Endothelial cell of hepatic sinusoid (primary cell): Measurements from ENCODE around the gene BRCA1.

Source experiments
- in situ Hi-C: cut with HindIII; loops from 2 replicates; pipeline ENCODE4 v1.10.0; 2017; ENCODE audit warnings: low sequenced_read_pairs

Gene BRCA1

DNA sequence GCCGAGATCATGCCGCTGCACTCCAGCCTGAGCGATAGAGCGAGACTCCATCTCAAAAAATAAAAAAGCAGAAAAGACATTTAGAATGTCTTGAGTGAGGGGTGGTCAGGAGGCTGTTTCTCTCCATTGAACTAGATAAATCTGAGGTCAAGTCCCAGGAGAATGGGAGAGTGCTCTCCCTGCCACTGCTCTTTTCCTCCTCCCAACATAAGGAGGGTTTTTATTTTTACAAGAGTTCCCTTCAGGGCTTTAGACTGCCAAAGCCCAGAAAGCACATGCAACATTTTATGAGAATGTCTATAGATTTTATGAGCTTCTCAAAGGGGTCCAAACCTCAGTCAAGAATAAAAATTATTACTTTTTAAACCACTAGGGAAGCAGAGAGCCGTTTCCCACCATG lies 98.6 kb downstream of the BRCA1 start:
- in situ Hi-C loops: no loop called here

DNA sequence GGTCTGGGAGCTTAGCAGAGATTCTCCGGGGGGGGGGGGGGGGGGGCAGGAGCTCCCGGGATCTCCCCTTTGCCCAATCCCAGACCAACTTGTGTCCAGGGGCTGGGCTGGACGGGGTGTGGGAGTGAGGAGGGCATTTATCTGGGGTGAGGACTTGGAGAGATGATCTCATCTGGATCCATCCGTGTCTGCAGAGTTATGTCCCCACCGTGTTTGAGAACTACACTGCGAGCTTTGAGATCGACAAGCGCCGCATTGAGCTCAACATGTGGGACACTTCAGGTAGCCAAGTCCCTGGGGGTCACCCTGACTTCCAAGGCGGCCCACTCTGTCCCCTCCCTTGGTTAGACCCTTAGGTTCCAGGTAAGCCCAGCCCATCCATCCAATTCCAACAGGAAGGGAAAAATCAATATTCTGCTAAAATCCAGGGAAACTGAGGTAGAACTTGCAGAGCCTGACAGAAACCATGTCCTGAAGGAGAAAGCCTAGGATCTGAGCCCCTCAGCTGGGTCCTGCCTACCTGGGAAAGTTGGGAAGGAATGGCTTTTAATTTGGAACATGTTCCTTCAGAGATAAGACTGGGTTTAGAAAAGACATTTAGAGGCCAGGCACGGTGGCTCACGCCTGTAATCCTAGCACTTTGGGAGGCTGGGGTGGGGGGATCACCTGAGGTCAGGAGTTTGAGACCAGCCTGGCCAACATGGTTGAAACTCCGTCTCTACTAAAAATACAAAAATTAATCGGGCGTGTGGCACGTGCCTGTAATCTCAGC lies 99.2 kb downstream of the BRCA1 start:
- in situ Hi-C loops: no loop called here

DNA sequence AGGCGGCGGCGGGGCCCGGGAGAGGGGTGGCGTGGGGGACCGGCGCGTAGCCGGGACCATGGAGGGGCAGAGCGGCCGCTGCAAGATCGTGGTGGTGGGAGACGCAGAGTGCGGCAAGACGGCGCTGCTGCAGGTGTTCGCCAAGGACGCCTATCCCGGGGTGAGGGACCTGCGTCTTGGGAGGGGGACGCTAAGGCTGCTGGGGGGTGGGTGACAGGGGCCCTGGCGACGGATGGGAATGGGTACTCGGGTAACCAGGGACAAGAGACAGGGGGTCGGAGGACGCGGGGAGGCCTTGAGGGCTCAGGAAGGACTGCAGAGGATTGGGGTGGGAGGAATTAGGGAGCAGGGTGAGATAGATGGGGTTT lies 99.9 kb downstream of the BRCA1 start:
- in situ Hi-C loops: no loop called here

DNA sequence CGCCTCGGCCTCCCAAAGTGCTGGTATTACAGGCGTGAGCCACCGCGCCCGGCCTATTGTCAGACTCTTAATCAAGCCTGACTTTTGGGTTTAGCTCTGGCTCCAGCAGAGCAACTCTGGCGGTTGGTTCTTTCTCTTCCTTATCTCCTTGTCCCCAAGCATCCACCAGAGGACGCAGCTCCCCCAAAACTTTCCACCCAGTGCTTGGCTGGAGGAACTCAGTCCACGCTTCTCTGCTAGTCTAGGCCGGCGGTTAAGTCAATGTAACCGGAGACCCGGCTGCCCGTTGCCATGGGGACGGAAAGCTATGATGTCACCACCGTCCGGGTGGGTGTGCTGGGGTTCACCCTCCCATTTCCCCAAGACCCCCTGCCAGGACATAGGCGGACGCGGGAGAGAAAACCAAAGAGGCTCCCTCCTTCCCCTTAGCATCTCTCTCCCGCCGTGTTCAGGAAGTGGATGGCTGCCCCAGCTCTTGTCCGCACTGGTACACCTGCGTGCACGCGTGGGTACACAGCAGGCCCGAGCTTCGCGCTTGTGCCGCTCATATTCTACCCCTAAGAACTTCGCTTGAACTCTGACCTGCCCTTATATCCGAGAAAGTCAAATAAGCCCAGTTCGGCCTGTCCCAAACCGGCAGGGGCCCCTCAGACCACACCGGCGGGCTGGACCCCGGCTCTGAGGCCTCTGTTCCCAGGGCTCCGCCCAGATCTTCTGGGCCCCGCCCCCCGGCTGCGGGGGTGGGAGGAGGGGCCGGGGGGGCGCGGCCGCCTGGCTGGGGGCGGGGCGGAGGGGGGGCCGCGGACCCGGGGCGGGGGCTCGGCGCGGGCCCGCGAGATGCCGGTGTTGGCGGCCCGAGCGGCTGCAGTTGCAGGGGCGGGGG lies 100.5 kb downstream of the BRCA1 start, which contains the start of gene RND2:
Gene RND2, plus strand, starts transcription at position 825 of the 883 bp plus-strand sequence. CDS start 117 bp downstream, outside the sequence.
- in situ Hi-C loops: no loop called here

DNA sequence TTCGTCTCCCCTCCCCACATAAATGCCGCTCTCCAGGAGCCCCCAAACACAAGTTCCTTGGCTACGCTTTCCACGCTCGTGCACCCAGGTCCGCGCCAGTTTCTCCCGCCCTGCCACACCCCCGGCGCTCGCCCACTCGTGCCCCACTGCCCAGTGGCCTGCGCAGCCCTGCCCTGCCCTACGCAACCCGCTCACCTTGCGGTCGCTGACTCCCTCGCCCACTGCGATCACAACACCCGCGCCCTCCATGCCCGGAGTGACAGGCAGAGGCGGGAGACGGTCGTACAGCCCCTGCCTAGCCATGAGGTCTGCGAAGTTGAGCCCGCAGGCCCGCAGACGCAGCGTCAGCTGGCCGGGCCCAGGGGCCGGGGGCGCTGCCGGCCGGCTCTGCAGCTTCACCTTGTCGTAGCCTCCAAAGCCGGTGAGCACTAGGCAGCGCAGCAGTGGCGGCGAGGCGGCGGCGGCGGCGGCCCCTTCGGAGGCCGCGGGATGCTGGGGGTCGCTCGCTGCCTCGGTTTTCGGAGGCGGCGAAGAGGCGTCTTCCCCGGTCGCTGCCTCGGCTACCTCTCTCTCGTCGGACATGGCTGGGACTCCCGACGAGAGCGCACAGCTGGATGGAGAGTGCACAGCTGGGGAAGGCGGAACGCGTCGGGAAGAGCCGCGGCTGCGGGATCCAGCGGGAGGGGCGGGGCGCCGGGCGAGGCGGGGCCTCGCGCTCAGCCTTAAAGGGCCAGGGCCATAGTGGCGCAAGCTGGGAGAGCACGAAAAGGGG lies 103.2 kb downstream of the BRCA1 start, which contains the start of gene VAT1:
Gene VAT1, minus strand, starts transcription at position 645 of the 772 bp plus-strand sequence. Its CDS starts 63 bp downstream, at position 582.
- in situ Hi-C loops: no loop called here

DNA sequence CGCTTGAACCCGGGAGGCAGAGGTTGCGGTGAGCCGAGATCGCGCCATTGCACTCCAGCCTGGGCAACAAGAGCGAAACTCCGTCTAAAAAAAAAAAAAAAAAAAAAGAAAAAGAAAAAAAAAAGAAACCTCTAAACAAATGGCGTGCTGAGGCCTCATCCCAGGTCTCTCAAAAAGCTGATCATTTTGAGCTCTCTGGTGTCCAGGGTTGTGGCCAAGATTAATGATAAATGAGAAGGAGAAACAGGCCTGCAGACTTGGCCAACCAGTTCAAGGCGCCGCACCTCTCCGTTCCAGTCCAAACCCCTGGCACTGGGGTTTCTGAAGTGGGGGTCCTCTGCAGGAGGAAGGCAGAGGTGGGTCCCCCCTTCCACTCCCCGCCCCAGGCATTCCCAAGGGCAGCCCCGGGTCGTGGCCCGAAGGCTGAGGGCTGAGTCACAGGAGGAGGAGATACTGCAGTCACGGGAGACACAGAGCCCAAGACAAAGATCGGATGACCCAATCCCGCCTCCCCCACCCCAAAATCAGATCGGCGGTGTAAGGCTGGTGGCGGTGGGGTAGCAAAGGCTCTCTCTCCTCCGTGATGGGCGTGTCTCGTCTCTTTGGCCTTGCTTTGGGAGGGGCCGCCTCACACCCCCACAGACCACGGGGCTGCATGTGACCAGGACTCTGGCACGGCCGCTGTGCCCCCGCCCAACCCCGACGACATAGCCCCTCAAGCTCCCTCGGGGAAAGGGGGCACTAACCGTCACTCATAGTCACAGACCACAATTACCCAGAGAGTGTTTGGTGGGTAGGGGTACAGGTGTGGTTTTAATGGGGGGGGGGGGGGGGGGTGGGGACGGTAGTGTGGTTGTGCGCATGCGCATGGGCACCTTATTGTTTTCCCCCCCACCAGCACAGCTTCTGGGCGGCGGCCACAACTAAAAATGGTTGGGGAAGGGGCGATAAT lies 104.1 kb downstream of the BRCA1 start:
- in situ Hi-C loops: no loop called here

DNA sequence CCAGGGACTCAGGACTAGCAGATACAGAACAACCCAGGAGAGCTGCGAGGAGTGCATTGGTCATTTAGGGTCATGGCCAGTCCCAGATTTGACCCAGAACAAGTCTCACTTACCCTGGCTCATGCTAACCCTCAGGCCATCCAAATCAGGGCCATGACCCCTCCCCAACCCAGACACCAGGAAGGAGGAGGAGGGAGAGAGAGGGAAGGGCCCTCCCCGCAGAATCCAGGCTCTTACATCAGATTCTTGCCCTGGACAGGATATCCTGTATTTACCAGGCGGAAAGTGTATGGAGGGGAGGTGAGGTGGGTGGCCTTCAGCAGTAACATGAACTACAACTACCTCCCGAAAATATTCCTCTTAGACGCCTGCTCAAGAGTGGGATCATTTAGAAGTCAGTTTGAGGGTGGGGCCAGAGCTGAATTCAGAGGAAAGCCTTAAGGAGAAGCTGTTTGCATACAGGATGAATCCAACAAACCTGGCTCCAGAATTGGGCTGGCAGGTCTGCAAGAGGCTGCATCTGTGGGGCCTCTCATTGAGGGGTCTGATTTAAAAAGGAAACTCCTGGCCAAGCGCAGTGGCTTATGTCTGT lies 105.0 kb downstream of the BRCA1 start:
- in situ Hi-C loops: no loop called here

DNA sequence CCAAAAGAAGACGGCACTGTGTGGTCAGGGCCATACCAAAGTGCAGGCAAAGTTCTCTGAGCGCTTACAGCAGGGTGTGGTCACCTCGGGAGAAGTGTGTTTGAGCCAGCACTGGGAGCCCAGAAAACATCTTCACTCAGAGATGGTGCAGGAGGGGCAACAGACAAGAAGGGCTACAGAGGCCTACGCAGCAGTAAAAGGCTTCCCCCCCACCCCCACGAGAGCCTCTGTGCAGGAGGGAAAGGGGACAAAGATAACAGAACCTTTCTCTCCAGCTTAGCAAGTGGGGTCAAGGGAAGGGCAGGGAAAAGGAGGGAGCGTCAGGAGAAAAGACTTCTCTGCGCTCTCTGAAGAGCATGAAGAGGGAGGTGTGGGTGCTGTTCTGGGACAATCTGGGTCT lies 105.7 kb downstream of the BRCA1 start:
- in situ Hi-C loops: no loop called here

DNA sequence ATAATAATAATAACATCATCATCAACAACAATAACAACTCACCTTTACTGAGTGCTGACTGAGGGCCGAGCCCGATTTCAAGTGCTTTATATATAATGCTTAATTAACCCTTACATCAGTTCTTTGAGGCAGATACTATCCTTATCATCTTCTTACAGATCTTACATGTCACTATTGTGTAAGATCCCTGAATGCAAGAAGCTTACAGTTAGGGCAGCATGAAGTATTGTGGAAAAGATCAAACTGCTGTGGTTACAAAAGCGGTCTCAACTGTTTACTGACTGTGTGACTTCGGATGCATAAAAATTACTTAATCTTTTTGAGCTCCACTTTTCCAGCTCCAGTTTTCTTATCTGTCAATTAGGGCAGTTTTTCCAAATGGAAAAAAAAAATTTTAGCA lies 106.2 kb downstream of the BRCA1 start:
- in situ Hi-C loops: no loop called here

DNA sequence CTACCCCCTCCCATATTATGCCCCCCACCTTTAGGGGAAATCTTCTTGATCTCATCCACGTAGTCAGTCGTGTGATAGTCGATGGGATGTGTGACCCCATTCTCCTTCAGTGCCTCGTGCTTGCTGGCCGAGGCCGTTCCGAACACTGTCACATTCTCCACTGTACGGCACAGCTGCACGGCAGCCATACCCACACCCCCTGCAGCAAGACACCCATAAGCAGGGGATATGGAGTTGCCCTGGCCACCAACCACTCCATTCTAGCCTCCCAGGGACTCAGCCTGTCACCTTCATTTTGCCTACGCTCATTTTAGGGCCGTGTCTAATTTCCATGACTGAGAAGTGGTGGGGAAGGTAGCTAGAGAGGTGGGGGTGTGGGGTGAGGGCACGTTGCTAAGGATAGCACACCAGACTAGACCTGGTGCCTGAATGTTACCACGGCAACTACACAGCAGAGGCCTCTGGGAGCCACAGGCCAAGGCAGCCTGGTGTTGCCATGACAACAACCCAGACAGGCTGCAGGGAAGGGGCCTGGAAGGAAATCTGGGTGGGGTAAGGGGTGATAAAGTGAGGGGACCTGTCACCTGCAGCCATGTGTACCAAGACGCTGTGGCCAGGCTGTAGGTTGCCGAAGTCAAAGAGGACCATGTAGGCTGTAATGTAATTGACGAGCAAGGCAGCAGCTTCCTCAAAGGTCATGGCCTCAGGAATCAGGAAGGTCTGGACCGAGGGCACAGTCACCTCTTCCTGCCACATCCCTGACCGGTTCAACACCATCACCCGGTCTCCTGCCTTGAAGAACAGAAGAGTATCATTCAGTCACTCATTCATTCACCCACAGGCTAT lies 106.9 kb downstream of the BRCA1 start:
- in situ Hi-C loops: no loop called here

DNA sequence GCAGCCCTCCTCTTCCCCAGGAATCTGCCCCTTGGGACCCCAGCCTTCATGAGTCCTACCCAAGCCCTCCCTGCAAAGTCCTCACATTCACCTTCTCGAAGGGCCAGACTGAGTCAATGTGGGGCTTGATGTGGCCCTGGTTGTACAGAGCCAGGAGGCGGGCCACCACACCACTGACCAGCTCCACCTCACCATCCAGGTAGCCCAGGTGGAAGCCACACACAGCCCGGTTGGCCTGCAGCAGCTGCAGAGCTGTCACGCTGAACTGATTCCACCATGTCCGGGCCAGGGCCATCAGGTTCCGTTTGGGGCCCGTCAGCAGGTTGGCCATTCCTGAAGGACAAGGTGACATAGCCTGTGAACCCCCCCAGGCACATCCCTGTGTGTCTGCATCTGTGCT lies 108.9 kb downstream of the BRCA1 start:
- in situ Hi-C loops: no loop called here

DNA sequence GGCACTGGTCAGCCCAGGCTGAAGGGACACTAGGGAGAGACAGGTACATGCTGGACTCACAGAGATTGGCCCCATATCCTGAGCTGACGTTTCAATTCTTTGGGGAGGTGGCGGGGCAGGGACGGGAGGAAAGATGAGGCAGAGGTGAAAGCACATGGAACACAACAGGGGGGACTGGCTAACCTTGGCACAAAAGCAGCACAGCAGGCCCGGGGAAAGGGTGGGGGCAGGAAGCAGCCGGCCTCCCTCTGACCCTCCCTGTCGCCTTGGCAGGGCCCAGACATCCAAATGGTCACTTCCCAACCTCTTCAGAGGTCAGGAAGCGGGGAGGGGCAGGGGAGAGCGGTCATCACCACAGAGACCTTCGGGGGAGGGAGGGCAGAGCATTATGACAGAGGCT lies 109.6 kb downstream of the BRCA1 start:
- in situ Hi-C loops: no loop called here

DNA sequence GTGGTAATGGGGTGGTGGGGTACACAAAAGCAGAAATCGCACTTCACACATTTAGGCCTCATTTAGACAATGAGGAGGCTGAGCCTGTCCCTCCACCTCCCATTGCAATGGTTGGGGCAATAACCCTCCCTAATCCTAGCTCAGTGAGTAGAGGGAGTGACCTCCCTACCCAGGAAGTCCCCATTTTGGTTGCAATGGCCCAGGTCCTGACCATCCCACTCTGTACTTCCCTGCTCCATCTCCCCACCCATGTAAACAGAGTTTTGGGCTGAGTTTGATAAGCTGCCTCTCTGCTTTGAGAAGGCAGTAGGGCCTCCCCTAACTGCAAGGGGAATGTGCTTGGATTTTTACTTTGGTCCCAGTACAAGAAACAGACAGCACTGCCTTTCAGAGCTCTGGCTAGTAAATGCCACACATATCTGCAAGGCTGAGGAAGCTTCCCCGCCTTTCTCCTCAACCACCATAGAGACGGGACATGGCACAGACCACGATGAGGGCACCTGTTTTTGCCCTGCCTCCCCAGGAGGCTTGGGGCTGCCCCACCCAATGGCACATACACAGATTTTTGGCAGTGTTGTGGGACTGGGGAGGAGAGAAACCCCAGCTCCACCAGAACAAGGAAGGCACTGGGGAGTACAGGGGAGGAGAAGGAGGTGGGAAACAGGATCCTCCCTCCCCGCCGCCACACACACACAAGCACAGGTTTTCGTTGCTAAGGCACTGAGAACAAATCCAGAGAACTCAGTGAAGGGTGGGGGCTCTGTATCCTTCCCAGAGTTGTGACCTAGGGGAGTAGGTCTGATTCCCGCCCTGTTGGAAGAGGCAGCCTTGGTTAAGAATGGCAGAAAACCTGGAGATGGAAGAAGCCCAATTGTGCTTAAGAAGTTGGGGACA lies 110.3 kb downstream of the BRCA1 start:
- in situ Hi-C loops: no loop called here

DNA sequence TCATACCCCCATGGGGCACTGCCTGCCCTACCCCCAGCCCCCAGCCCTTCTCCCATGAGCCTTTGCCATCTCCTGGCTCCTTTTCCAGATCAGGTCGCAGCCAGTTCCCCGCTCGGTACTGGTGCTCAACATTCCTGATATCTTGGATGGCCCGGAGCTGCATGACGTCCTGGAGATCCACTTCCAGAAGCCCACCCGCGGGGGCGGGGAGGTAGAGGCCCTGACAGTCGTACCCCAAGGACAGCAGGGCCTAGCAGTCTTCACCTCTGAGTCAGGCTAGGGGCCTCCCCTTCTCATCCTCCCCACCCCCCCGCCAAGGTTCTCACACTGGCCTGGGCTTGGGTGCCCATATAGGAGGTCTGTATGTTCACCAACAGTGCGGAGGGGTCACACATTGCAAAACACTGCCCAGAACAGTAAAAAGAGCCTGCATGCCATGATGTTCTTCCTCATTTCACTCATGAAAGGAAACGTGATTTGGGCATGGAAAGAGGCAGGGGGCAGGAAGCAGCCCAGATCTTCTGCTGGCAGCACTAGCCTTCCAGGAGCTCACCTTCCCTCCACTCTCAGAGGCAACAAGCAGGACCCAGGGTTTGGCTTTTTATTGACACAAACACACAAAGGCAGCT lies 111.0 kb downstream of the BRCA1 start:
- in situ Hi-C loops: no loop called here

DNA sequence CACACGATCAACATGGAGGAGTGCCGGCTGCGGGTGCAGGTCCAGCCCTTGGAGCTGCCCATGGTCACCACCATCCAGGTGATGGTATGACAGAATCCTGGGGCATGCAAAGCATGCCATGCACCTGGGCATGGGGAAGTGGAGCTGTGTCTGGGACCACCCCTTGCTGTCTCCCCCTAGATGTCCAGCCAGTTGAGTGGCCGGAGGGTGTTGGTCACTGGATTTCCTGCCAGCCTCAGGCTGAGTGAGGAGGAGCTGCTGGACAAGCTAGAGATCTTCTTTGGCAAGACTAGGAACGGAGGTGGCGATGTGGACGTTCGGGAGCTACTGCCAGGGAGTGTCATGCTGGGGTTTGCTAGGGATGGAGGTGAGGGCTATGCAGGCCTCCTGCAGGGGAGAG lies 111.9 kb downstream of the BRCA1 start:
- in situ Hi-C loops: no loop called here

DNA sequence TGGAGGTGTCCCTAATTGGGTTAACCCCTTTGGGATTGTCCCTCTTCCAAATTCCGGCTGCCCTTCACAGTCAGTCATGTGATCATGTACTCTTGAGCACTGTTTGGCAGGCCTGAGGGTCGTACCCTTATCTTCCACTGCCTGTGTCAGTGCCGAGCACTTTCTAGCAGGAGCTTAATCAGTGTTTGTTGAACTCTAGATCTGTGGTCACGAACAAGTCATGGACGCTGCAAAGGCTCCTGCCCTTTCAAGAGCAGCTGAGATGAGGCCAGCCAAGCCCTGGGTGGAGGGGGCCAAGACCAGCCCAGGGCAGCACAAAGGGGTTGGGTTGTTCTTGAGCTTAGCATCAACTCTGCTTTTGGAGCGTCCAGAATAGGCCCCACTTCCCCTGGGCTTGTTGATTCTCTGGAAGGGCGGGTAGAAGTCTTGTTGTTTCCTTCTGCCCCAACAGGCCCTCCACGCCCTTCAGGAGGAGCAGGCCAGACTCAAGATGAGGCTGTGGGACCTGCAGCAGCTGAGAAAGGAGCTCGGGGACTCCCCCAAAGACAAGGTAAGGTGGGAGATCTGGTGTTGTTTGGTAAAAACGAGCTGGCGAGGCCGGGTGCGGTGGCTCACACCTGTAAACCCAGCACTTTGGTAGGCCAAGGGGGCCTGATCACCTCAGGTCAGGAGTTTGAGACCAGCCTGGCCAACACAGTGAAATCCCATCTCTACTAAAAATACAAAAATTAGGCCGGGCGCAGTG lies 113.3 kb downstream of the BRCA1 start:
- in situ Hi-C loops: no loop called here
